DMS79 (cell line): ENCODE data around the gene SAMD11.

Experiments used
- DNase-seq: peaks from one replicate; lab custom pipeline; 2025; lab: John Stamatoyannopoulos, UW

Gene SAMD11

GRCh38 chr1:904310-904950 is 19.3 kb upstream of the SAMD11 start:
- peak; percentile 59 for DNase-seq

- DNase-seq: peak; percentile 42
Measured at GRCh38 chr1:905071-905749, 18.5 kb upstream of the SAMD11 start.

- no peak for DNase-seq
Measured at GRCh38 chr1:905811-906599, 17.7 kb upstream of the SAMD11 start.

GRCh38 chr1:906600-907420 is 16.9 kb upstream of the SAMD11 start:
- DNase-seq: no peak

- no peak for DNase-seq
Measured at GRCh38 chr1:907611-908451, 15.9 kb upstream of the SAMD11 start.

- DNase-seq: no peak
Measured at GRCh38 chr1:908661-909060, 15.1 kb upstream of the SAMD11 start.

GRCh38 chr1:909861-910310 is 13.8 kb upstream of the SAMD11 start:
- DNase-seq: no peak

- no peak for DNase-seq
Measured at GRCh38 chr1:910311-910880, 13.3 kb upstream of the SAMD11 start.

- DNase-seq: no peak
Measured at GRCh38 chr1:910881-911721, 12.6 kb upstream of the SAMD11 start.

- no peak for DNase-seq
Measured at GRCh38 chr1:911875-912739, 11.6 kb upstream of the SAMD11 start.

- no peak for DNase-seq
Measured at GRCh38 chr1:912740-913301, 10.9 kb upstream of the SAMD11 start.

- DNase-seq: no peak
Measured at GRCh38 chr1:913491-914130, 10.1 kb upstream of the SAMD11 start.

- DNase-seq: no peak
Measured at GRCh38 chr1:914131-914890, 9.4 kb upstream of the SAMD11 start.

- DNase-seq: no peak
Measured at GRCh38 chr1:914891-915280, 8.8 kb upstream of the SAMD11 start.

GRCh38 chr1:915295-916172 is 8.2 kb upstream of the SAMD11 start:
- DNase-seq: no peak
